ENCODE measurements around the gene TMEM86B. TPM values are rescaled to one million over a fixed set of nuclear protein-coding genes. Genes with fewer than 3 reads are reported as not detected.

TMEM86B gene
- polyA plus RNA-seq, 1 of the 3 experiments (the other 2 are of a cell fraction): 3.0 TPM

- TF ChIP-seq PBX3 (IDR thresholded peaks at IDR 0.05) (peak; percentile 87), RFX5 (IDR thresholded peaks at IDR 0.05; ENCODE audit: low read length) (peak; percentile 91), NRF1 (IDR thresholded peaks at IDR 0.05; ENCODE audit: low read depth, low read length) (no peak), TEAD4 (IDR thresholded peaks at IDR 0.05; ENCODE audit: borderline replicate concordance, insufficient read depth) (no peak), RCOR1 (IDR thresholded peaks at IDR 0.05; ENCODE audit: low read length) (peak; percentile 76), TAF1 (IDR thresholded peaks at IDR 0.05; ENCODE audit: borderline replicate concordance, low read depth, low read length) (peak; percentile 42; the same call in 1 of the 2 replicates), FOXM1 (IDR thresholded peaks at IDR 0.05; ENCODE audit: low read depth) (no peak), RAD21 (IDR thresholded peaks at IDR 0.05; ENCODE audit: low read length) (peak; percentile 48), RXRA (IDR thresholded peaks at IDR 0.05; ENCODE audit: borderline replicate concordance, low read depth) (peak; percentile 89), GABPA (IDR thresholded peaks at IDR 0.05; ENCODE audit: low read depth) (peak; percentile 68)
- TF ChIP-seq, protein P1, sequence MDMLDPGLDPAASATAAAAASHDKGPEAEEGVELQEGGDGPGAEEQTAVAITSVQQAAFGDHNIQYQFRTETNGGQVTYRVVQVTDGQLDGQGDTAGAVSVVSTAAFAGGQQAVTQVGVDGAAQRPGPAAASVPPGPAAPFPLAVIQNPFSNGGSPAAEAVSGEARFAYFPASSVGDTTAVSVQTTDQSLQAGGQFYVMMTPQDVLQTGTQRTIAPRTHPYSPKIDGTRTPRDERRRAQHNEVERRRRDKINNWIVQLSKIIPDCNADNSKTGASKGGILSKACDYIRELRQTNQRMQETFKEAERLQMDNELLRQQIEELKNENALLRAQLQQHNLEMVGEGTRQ (IDR thresholded peaks at IDR 0.05; ENCODE audit: borderline replicate concordance, low read depth, low read length): 0 out of 2 replicates have a peak, but pooled peaks have one; percentile 4
Observed at GRCh38 chr19:55216461-55217198, 11.9 kb downstream of the TMEM86B start (continued).

DNA sequence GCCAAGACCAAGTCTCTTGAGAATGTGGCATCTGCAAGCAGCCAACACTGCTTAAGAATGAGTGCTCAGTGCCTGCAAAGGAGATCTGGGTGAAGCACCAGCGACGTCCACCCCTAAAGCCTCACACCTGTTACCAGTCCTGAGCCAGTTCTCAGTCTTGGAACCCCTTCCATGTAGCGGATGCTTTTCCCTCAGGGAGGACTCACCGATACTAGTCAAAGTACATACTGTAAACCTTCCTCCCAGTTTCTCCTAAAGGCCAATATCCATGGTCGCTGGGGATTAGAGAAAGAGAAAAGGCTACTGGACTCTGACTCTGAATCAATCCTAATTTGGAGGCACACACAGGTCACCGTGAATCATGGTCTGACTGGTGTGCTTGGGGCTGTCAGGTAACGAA lies 15.0 kb downstream of the TMEM86B start:
- Histone ChIP-seq H3K4me2 (no peak overlapping the region), H3K4me1 (ENCODE audit: control insufficient read depth in 1 of 2, insufficient read depth in 2 of 2, low read depth in 1 of 2, low read length in 1 of 2) (peaks cover 11 to 22% of the 10 kb centered on the region in 2 experiments; a peak in 3 of 4 replicates), H3K36me3 (replicated peaks in 1 of 2; ENCODE audit: control insufficient read depth in 1 of 2, insufficient read depth in 2 of 2, low read length in 1 of 2) (no peaks in the 10 kb centered on the region), H3K9me2 (no peaks in the 10 kb centered on the region), H3K9ac (no peak overlapping the region), H2AFZ (ENCODE audit: low read depth) (no peak overlapping the region), H3K27ac (ENCODE audit: low read depth in 2 of 2, low read length in 1 of 2) (no peak overlapping the region), H3K79me2 (ENCODE audit: insufficient read depth) (no peaks in the 10 kb centered on the region), H4K20me1 (ENCODE audit: insufficient read depth) (peaks cover 5% of the 10 kb centered on the region; the same call in 1 of the 2 replicates), H3K4me3 (ENCODE audit: low read depth in 2 of 2, low read length in 1 of 2) (no peak overlapping the region), H3K9me3 (no peaks in the 10 kb centered on the region), H3K27me3 (ENCODE audit: insufficient read depth) (no peaks in the 10 kb centered on the region), H3F3A (replicated peaks; ENCODE audit: insufficient read depth) (peaks cover 32% of the 10 kb centered on the region)
- ChIA-PET CTCF (no interaction called here), POLR2A (no interaction called here)
- no peak for DNase-seq
- 83% methylated on average over 7 of the region's 7 CpGs for WGBS (ENCODE audit: low lambda C conversion rate)
- no peak for TF ChIP-seq MAX (IDR thresholded peaks at IDR 0.05; ENCODE audit: low read depth)
- no peak for TF ChIP-seq USF1 (IDR thresholded peaks at IDR 0.05; ENCODE audit: borderline replicate concordance, low read depth)
- no peak for TF ChIP-seq SMC3 (IDR thresholded peaks at IDR 0.05; ENCODE audit: low read depth, low read length)
- TF ChIP-seq EZH2phosphoT487 (IDR thresholded peaks at IDR 0.05; ENCODE audit: borderline replicate concordance, low read depth): no peak
- TF ChIP-seq JUND (IDR thresholded peaks at IDR 0.05): no peak
- no peak for TF ChIP-seq TAF1 (IDR thresholded peaks at IDR 0.05; ENCODE audit: borderline replicate concordance, low read depth, low read length)
- TF ChIP-seq FOXM1 (IDR thresholded peaks at IDR 0.05; ENCODE audit: low read depth): no peak
- no peak for TF ChIP-seq REST (IDR thresholded peaks at IDR 0.05; ENCODE audit: low read depth, low read length)
- no peak for TF ChIP-seq IRF3 (IDR thresholded peaks at IDR 0.05; ENCODE audit: low read depth, low read length)
- TF ChIP-seq GABPA (IDR thresholded peaks at IDR 0.05; ENCODE audit: low read depth): no peak
- TF ChIP-seq, protein P2, sequence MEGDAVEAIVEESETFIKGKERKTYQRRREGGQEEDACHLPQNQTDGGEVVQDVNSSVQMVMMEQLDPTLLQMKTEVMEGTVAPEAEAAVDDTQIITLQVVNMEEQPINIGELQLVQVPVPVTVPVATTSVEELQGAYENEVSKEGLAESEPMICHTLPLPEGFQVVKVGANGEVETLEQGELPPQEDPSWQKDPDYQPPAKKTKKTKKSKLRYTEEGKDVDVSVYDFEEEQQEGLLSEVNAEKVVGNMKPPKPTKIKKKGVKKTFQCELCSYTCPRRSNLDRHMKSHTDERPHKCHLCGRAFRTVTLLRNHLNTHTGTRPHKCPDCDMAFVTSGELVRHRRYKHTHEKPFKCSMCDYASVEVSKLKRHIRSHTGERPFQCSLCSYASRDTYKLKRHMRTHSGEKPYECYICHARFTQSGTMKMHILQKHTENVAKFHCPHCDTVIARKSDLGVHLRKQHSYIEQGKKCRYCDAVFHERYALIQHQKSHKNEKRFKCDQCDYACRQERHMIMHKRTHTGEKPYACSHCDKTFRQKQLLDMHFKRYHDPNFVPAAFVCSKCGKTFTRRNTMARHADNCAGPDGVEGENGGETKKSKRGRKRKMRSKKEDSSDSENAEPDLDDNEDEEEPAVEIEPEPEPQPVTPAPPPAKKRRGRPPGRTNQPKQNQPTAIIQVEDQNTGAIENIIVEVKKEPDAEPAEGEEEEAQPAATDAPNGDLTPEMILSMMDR (IDR thresholded peaks at IDR 0.05): no peak
- TF ChIP-seq ELF1 (IDR thresholded peaks at IDR 0.05): no peak
- no peak for TF ChIP-seq POLR2AphosphoS5 (IDR thresholded peaks at IDR 0.05; ENCODE audit: low read depth, low read length)
- no peak for TF ChIP-seq RXRA (IDR thresholded peaks at IDR 0.05; ENCODE audit: borderline replicate concordance, low read depth)
